GM18508 (cell line): ENCODE measurements around the gene LZTR1.

Experiments used
- ATAC-seq: cut with Tn5 transposase; IDR thresholded peaks from one replicate; pipeline ENCODE4 v1.9.1; 2021; ENCODE audit warnings: moderate number of reproducible peaks; ENCODE audit not compliant: insufficient read depth, unreplicated experiment

Gene LZTR1

DNA sequence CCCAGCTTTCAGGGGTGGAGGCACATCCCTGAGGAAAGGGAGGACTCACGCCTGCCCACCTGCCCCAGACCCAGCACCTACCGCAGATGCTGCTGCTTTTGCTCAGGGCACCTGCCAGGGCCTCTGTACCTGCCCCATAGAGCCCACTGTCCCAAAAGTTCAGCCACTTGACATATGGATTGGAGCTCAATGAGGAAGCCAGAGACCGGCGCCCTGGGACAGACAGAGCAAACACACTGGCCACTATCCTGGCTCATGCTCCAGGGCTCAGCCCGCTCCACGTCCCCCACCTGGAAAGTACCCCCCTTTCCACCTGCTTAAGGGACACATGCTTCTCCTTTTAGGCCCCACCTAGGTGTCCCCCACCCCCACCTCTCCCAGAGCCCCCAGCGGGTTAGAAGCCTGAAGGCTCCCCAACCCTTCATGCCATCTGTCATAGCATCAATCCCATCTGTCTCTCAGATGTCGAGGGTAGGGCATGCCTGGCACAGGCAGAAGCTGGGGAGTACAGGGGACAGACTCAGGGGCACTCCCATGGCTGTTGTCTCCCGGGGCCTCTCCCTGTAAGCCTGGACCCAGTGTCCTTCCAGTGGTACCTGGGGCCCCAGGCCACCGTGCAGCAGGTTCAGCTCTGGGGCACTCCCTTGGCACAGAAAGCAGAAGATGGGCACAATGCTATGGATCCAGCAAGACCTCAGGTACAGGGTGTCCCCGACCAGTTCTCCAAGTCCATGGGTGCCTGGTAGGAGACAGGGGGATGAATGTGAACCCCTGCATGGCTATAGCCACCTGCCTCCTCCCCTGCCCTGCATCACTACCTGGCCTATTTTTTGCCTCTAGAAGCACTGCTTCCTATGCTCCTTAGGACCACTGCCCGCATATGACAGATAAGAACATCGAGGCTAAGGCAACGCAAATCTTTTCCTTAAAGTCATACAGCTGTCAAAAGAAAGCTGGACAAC lies 30.6 kb downstream of the LZTR1 start:
- no peak for ATAC-seq

DNA sequence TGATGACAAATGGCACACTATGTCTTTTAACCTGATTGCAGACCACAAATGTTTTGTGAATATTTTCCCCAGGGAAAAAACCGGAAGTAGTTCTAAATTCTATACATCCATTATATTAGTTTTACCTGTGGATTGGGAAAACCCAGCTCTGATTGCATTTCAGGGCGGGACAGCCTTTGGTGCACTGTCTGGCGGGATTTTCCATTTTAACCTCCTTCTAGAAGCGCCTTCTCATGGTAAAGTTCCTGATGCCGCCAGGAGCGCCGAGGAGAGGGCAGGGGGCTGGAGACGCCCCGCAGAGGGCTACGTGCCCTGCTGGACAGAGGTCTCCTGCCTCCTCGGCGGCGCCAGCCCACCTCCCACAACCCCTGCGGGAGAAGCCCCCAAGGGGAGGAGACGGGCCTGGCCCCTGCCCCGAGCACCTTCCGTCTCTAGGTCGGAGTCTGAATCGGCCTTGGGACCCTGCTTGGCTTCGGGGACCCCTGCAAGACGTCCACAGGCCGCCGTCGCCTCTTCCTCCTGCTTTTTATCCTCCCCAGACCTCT lies 31.6 kb downstream of the LZTR1 start:
- ATAC-seq = no peak

DNA sequence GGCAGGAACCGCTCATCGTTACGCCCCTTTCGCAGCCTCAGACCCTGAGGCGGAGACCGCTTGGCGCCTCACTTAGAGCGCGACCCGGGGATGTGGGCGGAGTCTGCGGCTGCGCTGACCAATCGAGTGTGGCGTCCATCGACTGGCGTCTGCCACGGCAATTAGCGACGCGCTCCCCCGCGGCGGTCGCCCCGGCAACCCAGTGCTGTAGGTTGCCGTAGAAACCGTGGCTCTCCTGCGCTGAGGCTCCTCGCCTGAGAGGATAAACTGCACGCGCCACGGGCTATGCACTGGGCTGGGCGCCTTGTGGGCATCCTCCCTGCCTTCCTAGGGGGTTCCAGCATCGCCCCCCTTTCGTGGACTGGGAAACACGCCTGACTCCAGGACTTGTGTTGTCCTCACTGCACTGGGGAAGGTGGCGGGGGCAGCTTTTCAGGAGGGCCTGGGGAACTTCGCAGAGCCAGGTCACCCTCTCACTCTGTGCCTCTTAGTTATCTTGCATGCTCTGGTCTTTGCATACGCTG lies 32.2 kb downstream of the LZTR1 start:
- no peak for ATAC-seq

DNA sequence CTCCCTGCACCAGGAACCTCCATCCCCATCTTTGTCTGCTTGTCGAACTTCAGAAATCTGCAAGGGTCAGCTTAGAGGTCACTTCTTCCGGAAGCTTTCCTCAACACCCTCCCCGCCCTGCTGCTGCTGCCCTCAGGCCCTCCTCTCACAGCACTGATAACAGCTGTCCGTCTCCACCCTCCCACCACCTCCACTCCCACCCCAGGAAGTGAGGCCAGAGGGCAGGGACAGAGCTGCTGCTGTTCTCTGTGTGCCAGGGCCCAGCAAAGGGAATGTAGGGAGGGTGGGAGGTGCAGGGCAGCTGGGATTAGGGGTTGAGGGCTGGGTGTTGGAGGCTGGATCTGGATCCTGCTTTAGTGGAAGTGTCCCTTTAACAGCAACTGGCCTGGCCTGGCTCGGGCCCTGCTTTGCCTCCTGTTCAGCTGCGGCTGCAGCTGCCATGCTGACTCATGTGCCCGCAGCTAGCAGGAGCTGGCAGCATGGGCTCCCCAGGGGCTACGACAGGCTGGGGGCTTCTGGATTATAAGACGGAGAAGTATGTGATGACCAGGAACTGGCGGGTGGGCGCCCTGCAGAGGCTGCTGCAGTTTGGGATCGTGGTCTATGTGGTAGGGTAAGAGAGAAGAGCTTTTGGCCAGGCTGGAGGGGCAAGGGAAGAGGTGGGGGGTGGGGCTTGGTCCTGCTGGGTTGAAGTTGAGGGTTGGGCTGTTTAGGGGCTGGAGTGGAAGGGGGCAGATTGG lies 32.8 kb downstream of the LZTR1 start, which contains the start of gene P2RX6:
Gene P2RX6, plus strand, starts transcription at position 440 of the 740 bp plus-strand sequence. Its CDS starts 10 bp downstream, at position 450.
- ATAC-seq = no peak

DNA sequence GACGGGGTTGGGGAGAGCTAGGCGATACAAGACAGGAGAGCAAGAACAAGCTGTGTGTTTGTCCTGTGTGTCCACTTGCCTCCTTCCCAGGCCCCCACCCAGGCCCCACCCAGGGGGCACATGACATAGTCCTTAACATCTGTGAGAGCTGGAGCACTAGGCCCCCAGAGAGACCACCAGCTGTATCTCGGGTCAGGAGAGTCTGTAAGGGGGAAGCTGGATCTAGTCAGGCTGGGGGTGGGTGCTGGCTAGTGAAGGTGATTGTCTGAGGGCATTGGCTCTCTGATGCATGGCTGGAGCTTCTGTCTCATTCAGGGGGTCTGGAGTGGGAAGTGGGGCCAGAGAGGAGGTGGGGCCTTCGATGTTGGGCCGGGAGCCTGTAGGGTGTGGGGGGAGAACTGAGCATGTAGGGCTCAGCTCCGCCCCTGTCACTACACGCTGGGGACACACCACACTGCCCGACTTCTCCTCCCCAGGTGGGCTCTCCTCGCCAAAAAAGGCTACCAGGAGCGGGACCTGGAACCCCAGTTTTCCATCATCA lies 33.4 kb downstream of the LZTR1 start:
- no peak for ATAC-seq

DNA sequence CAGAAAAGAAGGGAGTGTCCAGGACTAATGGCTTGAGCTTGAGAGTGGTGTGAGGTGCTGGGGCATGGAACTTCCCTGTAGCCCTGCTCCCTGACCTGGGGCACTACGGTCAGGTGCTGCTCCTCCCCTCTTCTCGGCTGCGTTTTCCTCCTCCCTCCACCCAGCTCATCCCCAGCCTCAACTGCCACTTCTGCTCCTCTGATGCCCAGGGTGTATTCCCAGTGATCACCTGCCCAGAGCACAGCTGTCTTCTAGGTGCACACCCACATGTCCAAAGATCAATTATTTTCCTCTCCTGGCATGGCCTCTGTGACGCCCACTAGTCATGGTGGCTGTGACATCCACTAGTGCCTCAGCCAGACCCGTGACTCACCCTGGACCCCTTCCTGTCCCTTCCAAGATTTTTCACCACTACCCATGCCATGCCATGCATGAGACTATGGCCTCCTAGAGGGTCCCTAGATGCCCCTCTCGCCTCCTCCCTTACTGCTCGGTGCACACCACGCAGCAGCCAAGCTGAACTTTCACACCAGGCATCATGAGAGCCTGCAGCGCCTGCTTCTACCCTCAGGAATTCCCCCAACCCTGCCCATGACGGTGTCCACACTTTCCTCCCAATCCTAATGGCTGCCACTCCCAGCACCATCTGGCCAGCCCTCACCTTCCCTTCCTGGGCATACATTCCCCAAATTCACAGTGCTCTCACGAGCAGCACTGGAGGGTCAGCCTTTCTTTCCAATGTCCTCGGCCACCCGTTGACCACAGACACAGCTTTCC lies 34.7 kb downstream of the LZTR1 start:
- no peak for ATAC-seq

DNA sequence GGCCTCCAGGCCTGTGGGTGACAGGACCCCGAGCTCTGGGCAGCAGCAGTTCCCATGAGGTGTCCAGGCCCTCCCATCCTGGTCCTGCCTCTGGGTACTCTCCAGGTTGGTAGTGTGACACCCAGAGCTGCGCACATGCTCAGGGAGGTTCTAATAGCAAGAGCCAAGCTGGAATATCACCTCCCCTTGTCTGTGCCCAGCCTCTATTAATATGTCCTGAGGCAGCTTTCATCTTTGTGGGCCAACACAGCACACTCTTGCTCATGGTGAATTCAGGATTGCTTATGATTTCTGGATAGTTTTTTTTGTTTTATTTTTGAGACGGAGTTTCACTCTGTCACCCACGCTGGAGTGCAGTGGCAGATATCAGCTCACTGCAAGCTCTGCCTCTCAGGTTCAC lies 36.2 kb downstream of the LZTR1 start:
- ATAC-seq = no peak

DNA sequence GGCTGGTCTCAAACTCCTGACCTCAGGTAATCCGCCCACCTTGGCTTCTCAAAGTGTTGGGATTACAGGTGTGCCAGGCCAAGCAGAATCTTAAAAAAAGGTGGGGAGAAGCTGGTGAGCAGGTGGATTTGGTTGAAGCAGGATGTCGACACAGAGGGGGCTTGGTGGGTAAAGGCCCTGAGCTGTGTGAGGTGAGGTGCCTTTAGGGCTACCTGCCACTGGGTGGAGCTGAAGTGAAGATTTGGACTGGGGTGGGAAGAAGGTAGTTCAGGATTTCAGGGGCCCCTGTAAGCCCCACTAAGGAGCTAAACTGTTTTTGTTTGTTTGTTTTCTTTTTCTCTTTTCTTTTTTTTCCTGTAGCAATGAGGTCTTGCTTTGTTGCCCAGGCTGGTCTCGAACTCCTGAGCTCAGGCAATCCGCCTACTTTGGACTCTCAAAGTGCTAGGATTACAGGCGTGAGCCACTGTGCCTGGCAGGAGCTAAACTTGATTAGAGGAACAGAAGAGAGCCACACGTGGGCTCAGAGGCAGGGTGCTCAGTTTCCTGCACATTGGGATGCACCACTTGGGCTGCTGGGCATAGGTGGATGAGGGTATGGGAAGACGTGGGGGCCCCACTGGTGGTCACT lies 38.8 kb downstream of the LZTR1 start:
- ATAC-seq = no peak

DNA sequence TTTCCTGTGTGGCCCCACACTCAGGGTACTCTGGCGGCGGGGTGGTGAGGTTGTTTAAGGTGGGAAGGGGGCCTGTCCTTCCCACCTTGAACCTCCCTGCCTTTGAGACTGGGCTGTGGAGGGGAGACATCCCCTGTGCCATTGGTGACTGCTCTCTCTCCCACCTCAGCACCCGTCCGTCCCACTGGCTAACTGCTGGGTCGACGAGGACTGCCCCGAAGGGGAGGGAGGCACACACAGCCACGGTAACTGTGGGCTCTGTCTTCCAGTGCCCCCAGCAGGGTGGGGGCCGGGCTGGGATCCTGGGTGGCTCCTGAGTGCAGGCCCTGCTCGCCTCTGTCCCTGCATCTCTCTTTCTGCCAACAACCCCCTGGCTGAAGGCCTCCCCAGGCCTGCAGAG lies 40.4 kb downstream of the LZTR1 start:
- ATAC-seq = no peak

DNA sequence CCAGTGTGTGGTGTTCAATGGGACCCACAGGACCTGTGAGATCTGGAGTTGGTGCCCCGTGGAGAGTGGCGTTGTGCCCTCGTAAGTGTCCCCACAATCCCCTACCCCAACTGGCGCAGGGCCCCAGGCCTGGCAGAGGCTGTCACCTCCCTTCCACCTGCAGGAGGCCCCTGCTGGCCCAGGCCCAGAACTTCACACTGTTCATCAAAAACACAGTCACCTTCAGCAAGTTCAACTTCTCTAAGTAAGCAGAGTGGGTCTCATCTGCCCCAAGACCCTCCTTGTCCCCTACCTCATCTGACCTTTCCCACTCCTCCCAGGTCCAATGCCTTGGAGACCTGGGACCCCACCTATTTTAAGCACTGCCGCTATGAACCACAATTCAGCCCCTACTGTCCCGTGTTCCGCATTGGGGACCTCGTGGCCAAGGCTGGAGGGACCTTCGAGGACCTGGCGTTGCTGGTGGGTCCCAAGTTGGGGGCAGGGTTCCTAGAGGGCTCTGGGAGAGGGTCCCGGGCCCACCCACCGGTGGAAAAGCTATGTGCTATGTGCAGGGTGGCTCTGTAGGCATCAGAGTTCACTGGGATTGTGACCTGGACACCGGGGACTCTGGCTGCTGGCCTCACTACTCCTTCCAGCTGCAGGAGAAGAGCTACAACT lies 41.0 kb downstream of the LZTR1 start:
- no peak for ATAC-seq

DNA sequence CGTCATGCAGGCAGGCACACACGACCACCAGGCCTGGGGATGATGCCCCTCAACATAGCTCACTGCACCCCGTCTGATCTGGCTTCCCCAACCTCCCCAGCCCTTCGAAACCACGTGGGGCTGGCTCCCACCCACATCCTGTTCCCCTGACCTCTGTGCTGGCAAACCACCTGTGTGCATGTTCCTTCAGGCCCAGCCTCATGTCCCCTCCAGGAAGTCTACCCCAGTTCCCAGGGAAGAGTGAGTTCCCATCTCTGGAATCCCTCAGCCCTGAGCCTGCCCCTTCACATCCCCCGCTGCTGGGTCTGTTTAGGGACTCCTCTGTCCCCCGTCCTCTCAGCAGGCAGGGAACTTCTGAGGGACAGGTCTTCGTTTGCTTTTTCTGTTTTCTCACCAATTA lies 43.2 kb downstream of the LZTR1 start:
- ATAC-seq = no peak

DNA sequence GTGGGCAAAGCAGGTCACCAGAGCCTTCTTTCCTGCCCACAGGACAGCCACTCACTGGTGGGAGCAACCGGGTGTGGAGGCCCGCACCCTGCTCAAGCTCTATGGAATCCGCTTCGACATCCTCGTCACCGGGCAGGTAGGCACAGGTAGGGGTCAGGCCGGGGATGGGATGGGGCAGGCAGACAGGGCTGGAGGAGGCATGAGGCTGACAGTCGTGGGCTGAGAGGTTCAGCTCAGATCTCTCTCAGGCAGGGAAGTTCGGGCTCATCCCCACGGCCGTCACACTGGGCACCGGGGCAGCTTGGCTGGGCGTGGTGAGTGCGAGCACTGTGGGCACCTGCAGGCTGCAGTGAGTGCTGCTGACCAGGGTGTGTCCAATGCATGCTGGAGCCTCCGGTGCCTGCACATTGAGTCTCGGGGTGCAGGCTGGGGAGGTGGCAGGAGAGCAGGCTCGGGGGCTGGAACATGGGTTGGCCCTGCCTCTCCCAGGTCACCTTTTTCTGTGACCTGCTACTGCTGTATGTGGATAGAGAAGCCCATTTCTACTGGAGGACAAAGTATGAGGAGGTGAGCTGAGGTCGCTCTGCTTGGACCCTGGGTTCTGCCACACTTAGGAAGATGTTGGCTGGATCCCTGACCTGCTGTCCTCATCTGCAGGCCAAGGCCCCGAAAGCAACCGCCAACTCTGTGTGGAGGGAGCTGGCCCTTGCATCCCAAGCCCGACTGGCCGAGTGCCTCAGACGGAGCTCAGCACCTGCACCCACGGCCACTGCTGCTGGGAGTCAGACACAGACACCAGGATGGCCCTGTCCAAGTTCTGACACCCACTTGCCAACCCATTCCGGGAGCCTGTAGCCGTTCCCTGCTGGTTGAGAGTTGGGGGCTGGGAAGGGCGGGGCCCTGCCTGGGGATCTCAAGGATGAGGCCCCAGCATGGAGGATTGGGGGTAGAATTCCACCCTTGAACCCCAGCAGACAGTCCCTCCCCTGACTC lies 44.0 kb downstream of the LZTR1 start:
- no peak for ATAC-seq

DNA sequence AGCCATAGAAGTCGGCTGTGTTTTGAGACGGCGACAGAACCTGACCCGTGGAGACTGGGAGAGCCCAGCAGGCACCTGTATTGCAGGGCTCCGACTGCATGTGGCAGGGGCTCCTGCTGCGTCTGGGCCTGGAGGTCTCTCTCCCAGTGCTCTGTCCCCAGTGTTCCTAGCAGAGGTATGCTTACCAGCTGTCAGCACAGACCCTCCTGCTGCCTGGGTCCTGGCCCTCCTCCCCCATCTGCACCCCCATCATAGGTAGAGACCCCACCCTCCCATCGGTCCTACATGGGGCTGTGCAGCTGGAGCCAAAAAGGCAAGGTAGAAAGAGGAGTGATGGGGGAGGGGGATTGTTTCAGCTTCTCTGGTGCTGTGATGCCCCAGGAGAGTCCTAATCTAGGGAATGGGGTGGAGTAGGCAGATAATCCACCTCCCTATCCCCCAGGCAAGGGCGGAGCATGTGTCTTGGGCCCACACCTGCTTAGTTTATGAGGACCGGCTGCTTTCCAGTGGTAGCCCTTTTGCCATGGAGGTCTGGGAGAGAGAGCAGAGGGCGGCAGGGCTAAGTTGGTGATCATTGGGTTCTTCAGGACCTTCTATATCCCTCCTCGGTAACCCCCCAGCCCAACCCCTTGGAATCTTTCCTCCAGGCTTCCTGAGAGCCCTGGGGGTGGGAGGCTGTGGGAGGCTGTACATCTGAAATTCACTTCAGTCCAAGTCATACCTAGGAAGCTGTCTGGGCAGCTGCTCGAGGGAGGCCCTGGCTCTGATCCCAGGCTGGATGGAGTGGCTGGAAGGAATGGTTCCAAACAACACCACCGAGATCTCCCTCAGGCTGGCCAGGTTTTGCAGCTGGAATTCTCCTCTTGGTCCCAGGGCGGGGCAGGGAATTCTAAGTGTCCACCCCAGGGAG lies 44.9 kb downstream of the LZTR1 start:
- no peak for ATAC-seq

DNA sequence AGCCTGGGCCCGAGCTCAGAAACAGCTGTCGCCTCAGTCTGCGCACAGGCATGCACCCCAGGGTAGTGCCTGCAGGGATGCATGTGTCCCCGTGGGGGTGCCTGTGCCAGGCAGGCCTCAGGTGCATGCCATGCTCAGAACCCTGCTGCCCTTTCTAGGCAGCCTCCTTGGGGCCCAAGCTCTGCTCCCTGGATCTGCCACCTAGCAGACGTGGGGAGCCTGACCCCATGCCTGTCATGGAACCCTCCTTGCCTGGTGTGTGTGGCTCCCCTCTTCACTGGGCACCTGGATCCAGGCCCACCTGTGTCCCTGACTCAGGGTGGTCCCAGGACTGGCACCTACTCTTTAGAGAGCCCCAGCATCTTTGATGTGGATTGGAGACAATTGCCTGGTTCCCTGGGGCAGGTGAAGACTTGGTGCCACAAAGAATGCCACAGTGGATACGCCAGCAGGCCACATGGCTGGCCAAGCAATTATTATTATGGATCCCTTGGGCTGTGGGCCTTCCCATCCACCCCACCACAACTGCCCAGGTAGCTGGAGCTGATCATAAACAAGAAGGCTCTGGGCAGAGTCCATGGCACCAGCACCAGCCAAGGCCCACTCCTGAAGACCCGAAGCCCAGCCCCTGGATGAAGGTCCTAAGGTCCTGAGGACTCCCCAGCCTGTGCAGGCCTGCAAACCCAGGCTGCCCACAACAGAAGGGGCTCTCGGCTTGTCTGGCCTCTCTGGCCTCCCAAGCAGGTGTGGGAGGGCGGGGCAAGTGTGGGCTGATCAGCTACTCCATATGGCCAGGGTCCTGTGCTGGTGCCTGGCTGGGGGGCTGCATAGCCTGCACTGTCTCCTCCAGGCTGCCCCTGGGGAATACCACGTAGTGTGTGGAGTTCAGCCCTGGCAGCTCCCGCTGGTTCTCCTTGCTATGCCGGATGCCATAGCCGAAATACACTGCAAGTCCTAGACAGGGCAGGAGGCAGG lies 46.5 kb downstream of the LZTR1 start:
- no peak for ATAC-seq

DNA sequence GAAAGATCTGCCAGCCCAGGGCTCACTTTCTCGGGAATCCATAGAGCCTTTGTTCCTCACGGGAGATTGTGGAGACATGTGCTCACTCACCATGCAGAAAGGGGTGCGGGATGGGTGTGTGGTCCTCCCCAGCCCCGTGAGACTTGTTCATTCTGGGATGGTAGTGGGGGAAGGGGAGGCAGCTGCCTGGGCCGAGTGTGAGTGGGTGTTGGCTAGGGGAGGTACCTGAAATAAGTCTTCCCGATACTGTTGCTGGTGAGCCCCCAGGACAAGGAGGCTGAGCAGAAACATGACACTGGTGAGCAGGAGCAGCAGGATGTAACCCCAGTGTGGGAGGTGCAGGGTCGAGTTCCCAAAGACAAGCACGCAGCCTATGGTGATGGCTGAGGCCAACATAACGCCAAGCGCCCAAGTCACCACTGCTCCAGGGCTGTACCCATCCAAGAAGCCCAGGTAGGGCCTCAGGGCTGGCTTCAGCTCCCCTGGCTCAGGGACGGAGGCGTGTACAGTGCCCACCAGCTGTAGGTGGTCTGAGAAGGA lies 47.5 kb downstream of the LZTR1 start:
- no peak for ATAC-seq
